Activated CD8-positive, alpha-beta memory T cell treated with anti-CD3 and anti-CD28 coated beads for 36 hours (primary cell): ENCODE data around the gene PTPRH. TPM values are rescaled to one million over a fixed set of nuclear protein-coding genes. Genes with fewer than 3 reads are reported as not detected.

ENCODE experiments used
- CTCF ChIA-PET: fragments of 350-600 bp; sonication (Branson Sonifier 250); formaldehyde crosslinking; loops from one replicate; lab custom pipeline; 2021; ENCODE audit warnings: antibody characterized with exemption; lab: Charles Lee
- POLR2A ChIA-PET: fragments of 350-600 bp; sonication (Branson Sonifier 250); formaldehyde crosslinking; loops from one replicate; lab custom pipeline; 2021; ENCODE audit warnings: antibody characterized with exemption; lab: Charles Lee
- total RNA-seq, 2 experiments: library from RNA; stranded (reverse); gene quantifications; one replicate each; pipeline ENCODE4 v1.2.3, GENCODE V29; 2021

PTPRH gene
- total RNA-seq, 2 experiments from 2014 or later = not detected

- ChIA-PET CTCF (no interaction called here), POLR2A (no interaction called here)
Observed at GRCh38 chr19:55248704-55249103, 39.4 kb upstream of the PTPRH start.

DNA sequence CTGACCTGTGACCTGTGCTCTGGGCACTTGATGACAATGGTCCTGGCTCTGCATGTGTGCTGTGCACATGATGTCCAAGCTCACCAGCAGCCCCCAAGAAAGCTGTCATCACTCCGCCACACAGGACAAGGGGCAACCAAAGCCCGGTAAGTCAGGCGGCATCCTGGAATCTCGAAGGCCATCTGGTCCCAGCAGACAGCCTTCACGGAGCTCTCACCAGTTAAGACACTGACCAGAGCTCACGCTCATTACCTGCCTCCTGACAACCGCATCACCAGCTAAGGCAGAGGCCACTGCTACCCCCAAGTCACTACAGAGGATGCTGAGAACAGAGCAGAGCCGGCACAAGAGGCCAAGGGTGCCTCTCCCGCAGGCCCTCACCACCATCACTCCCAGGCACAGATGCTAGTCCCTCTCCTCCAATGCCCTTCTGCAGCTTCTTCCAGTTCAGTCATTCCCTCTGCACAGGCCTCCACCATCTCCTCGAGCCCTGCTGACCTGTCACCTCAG, 38.9 kb upstream of the PTPRH start:
- ChIA-PET POLR2A (no interaction called here), CTCF (no interaction called here)

DNA sequence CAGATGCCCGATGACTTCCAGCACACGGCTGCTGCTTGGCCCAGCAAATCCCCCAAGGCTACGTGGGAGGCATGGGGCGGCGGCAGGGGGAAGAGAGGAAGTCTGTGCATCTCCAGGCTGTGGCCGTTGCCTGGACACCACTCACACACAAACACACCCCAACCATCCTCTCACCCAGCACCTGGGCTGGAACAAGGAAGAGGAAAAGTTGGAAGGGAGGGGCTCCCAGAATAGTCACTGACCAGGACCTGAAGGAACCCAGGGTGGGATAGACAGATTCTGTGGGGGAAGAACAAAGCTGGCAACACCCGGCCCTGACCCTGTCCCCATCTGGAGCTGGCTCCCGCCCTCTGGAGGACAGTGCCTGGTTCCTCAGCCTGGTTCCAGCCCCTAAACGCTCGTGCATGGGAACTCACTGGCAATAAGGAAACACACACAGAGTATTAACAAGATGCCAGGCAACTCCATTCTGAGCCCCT, 38.4 kb upstream of the PTPRH start:
- ChIA-PET CTCF (no interaction called here), POLR2A (no interaction called here)

DNA sequence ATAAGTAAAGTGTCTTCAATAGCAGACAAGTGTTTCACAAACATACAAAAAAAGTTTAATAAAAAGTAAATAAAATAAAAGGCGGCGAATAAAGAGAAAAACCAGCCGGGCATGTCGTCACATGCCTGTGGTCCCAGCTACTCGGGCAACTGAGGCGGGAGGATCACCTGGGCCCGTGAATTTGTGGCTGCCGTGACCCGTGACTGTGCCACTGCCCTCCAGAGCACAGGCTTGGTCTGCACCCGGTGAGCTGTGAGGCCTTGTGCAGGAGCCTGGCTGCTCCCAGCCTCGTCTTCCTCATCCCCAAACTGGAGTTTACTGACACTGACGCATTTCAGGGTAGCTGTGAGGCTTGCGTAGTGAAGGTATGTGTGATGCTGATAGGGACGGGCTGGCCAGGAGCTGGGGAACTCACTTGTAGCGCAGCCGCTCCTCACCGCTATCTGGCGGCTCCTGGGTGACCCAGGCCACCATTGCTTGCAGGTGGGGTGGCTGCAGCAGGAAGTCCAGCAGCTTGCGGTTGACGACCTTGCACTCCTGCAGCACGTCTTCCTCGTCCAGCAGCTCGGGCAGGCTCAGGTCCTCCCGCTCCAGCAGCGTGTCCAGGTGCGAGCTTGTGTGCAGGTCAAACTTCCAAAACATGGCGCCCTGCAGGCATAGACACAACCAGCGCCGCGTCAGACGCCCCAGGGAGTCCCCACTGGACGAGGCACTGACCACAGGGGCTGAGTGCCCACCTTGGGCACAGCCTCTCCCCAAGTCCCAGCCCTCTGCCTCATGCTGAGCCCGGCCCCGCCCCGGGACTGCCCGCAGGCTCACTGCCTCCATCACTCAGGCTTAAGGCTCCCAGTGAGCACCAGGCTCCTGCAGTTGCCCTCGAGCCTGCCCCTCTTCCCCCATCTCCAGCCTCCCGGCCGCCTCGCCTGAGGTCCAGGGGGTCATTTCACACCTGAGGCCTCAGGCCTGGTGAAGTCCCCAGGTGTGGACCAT, 37.5 kb upstream of the PTPRH start:
- CTCF ChIA-PET = interaction anchor here (0.6 kb wide), 1 partner anchor 36 kb away, joined by 5 read pairs; no protein-coding TSS in a partner anchor
- POLR2A ChIA-PET = no interaction called here

DNA sequence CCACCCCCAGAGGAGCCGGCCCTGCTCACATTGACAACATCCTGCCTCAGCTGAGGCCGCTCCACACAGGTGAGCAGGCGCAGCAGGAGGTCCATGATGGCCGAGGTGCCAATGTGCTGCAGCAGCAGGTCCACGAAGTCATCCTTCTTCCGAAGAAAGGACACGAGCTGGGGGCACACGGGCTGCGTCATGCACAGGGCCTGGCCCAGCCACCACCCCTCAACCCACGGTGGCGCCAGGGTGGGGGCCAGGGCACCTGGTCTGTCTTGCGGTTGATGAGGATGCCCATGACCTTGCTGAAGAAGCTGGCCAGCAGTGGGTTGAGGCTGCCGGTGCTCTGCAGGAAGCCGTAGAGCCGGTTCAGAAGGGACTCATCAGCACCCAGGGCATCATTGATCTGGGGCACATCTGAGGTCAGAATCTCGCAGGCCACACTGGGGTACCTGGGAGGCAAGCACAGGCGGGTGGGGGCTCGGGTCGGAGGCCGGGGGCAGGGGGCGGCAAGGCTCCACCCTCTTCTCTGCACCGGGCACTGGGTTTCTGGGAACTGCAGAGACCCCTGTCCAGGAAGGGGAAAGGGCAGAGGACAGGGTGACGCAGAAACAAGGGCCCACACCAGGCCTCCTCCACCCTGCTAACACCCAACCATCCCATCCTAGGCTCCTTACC, 36.1 kb upstream of the PTPRH start:
- ChIA-PET POLR2A (interaction anchor here (0.7 kb wide), 1 partner anchor 31 kb away, joined by 3 read pairs; no protein-coding TSS in a partner anchor), CTCF (no interaction called here)

GRCh38 chr19:55244004-55244680, 34.8 kb upstream of the PTPRH start:
- CTCF ChIA-PET = no interaction called here

DNA sequence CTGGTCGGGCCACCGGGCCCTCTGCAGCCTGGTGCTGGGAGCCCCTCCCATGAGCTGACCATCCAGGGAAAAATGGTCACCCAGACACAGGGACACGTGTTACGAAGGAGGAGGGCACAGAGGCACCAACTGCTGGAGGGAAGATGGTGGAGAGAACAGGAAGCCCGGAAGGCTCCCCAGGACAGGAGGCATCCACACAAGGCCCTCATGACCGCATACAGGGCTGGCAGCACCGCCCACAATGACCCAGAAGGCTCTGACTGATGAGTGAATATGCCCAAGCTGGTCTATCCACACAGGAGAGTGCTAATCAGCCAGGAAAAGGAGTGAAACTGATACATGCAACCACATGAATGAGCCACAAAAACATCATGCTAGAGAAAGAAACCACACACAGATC, 33.2 kb upstream of the PTPRH start:
- ChIA-PET CTCF (no interaction called here), POLR2A (no interaction called here)

More at GRCh38 chr19:55244004-55244680, 34.8 kb upstream of the PTPRH start:
- POLR2A ChIA-PET = no interaction called here

DNA sequence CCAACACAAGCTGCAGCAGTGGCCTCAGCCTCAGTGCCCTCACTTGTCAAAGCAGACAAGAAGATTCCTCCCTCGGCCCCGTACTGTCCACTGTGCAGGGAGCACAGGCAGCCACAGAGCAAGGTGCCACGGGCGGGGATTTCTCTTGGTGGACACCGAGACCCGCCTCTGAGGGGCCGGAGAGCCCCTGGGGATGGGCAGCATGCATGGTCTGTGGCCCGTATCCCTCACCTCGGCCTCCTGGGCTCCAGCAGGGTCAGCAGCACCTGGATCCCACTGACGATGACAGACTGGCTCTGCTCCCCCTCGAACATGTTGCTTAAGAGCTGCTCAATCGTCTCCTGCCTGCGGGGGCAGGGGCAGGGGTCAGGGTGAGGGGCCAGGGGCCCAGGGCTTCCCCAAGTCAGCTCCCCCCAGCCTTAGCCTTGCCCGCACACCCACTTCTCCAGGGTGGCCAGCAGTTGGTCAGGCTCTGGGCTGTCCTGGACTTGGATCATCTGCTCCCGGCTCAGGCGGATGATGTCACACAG, 32.7 kb upstream of the PTPRH start:
- POLR2A ChIA-PET = no interaction called here

GRCh38 chr19:55241143-55241934, 32.0 kb upstream of the PTPRH start:
- ChIA-PET CTCF (no interaction called here), POLR2A (interaction anchor here (0.6 kb wide), 1 partner anchor 867 kb away, joined by 3 read pairs; no protein-coding TSS in a partner anchor)

More for the DNA sequence above, 32.7 kb upstream of the PTPRH start:
- CTCF ChIA-PET = no interaction called here

- ChIA-PET POLR2A (interaction anchor here (0.6 kb wide), 1 partner anchor 868 kb away, joined by 3 read pairs; no protein-coding TSS in a partner anchor), CTCF (no interaction called here)
Observed at GRCh38 chr19:55240713-55241020, 31.4 kb upstream of the PTPRH start.

- CTCF ChIA-PET = no interaction called here
- POLR2A ChIA-PET = no interaction called here
Observed at GRCh38 chr19:55239004-55239403, 29.7 kb upstream of the PTPRH start.

DNA sequence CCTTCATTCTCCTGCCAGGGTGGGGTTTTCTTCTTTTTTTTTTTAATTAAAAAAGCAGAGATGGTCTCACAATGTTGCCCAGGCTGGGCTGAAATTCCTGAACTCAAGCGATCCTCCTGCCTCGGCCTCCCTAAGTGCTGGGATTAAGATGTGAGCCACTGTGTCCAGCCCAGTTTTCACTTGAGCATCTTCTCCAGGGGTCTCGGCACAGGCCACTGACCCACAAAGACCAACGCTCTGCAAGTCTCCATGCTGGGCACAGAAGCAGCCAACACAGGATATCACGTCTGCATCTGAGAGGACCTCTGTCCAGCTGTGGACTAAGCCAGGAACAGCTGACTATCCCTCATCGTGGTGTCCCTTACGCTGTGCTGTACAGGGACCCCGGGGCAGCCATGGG, 28.7 kb upstream of the PTPRH start:
- CTCF ChIA-PET = no interaction called here

GRCh38 chr19:55232986-55233385, 23.7 kb upstream of the PTPRH start:
- ChIA-PET CTCF (no interaction called here), POLR2A (no interaction called here)

More for the DNA sequence above, 28.7 kb upstream of the PTPRH start:
- POLR2A ChIA-PET = no interaction called here

- ChIA-PET POLR2A (no interaction called here), CTCF (no interaction called here)
Observed at GRCh38 chr19:55232286-55232602, 22.9 kb upstream of the PTPRH start.

DNA sequence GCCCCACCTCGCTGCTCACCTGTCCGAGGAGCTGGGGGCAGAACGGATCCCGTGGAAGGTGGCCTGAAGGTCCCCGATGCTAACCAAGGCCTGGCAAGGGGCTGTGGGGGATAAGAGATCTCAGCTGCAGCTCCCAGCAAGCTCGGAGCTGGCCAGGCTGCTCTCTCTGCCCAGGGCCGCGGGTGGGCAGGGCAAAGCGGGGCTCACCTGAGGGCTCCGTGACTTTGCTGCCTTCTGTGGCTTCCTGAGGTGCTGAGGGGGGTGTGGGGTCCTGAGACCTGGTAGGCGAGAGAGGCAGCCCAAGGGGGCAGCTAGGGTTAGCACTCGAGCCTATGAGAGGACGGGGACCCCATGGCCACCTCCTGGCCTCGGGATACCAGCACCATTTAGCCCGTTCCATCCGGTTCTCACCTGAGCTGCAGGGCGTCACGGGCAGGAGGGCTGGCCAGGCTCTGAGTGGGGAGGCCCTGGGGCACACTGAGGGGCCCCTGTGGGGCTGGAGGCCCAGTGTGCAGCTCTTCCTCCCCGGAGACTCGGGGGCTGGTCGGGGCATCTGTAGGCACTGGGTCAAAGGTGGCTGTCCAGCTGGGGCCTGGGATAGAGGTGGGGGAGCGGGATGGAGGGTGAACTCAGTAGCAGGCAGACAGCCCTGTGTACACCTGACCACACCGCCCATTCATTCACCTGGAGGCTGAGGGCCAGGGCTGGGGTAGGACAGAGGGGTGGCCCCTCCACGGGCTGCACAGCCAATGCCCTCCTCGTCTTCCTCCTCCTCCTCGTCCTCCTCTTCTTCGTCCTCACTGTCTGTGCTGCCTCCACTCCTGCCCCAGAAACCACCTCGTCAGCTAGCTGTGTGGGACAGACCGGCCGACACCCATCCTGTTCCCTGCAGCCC, 22.3 kb upstream of the PTPRH start:
- ChIA-PET POLR2A (no interaction called here), CTCF (no interaction called here)

- POLR2A ChIA-PET = no interaction called here
Observed at GRCh38 chr19:55230780-55231179, 21.5 kb upstream of the PTPRH start.

DNA sequence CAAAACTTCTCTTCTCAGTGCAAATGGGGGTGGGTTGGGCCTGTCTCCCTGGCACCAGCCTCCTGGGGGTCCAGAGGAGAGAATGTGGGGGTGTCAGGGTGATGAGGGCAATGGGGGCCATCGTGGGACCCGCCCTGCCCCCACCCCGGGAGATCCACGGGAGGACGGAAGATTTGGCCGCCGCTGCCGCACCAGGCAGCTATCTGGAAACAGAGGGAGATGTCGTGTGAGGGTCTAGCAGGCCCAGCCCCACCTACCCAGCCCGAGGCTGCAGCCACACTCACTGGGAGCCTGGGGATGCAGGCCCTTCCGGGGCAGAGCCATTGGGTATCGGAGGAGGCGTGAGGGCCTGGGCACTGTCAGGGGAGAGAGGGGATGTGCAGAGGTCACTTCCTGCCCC, 21.0 kb upstream of the PTPRH start:
- POLR2A ChIA-PET = no interaction called here
- CTCF ChIA-PET = no interaction called here

More at GRCh38 chr19:55230780-55231179, 21.5 kb upstream of the PTPRH start:
- CTCF ChIA-PET = no interaction called here

DNA sequence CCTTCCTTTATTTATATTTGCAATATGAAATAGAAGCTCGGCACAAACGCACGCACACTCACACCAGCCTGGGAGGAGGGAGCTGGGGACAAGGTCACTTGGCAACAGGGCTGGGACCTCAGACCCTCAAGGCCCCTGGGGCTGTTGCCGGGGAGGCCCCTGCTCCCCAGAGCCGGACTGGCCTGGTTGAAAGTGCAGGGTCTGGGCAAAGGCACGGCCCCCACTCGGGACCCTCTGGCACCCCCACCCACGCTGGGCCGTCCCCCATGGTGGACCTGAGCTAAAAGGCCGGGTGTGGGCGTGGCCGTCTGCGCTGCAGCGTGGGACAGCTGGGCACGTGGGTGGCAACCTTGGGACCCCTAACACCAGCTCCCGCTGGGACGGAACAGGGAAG, 20.5 kb upstream of the PTPRH start:
- CTCF ChIA-PET = no interaction called here
- POLR2A ChIA-PET = no interaction called here
